DND-41 (cell line): ENCODE measurements around the gene SUN1.

Experiments
- ATAC-seq: fragments of 200-7000 bp; cut with Tn5 transposase; 3 replicates; pipeline ENCODE4 v1.9.1; 2021; ENCODE audit warnings: low read depth; ENCODE audit not compliant: insufficient read depth
- DNase-seq: peaks from one replicate; pipeline ENCODE4 v3.0.0-alpha.2; 2020
- H2AFZ ChIP-seq: 2 replicates; pipeline ENCODE4 v1.6.0; 2012; ENCODE audit warnings: low read depth, low read length
- H3K27ac ChIP-seq: 2 replicates; pipeline ENCODE4 v1.5.1; 2012; ENCODE audit warnings: low read length, inconsistent platforms
- H3K27me3 ChIP-seq: fragments of 200-600 bp; sonication (generic); 2 replicates; pipeline ENCODE4 v1.6.0; 2012; ENCODE audit warnings: low read length, mild to moderate bottlenecking, inconsistent platforms; ENCODE audit not compliant: insufficient read depth, poor library complexity
- H3K36me3 ChIP-seq: 2 replicates; pipeline ENCODE4 v1.5.1; 2012; ENCODE audit warnings: low read length, inconsistent platforms; ENCODE audit not compliant: insufficient read depth
- H3K4me1 ChIP-seq: 2 replicates; pipeline ENCODE4 v1.5.1; 2012; ENCODE audit warnings: mild to moderate bottlenecking, low read length; ENCODE audit not compliant: insufficient read depth
- H3K4me2 ChIP-seq: 2 replicates; pipeline ENCODE4 v1.6.0; 2012; ENCODE audit warnings: mild to moderate bottlenecking, moderate library complexity, low read length, inconsistent platforms; ENCODE audit not compliant: insufficient read depth
- H3K4me3 ChIP-seq, 2 experiments: fragments of 200-600 bp in 1 of 2; shearing (Covaris generic) in 1 of 2; 2 replicates each; pipeline ENCODE4 v1.5.1; 2012 to 2016; ENCODE audit warnings: inconsistent platforms in 2 of 2, low read length in 2 of 2, mild to moderate bottlenecking in 2 of 2, low read depth in 1 of 2, moderate library complexity in 1 of 2
- H3K79me2 ChIP-seq: 2 replicates; pipeline ENCODE4 v1.6.0; 2012; ENCODE audit warnings: low read length, inconsistent platforms; ENCODE audit not compliant: insufficient read depth
- H3K9ac ChIP-seq: 2 replicates; pipeline ENCODE4 v1.6.0; 2012; ENCODE audit warnings: low read depth, mild to moderate bottlenecking, inconsistent platforms, low read length, moderate library complexity
- H3K9me3 ChIP-seq: 2 replicates; pipeline ENCODE4 v1.5.1; 2012; ENCODE audit warnings: low read length, moderate library complexity, mild to moderate bottlenecking, inconsistent platforms; ENCODE audit not compliant: insufficient read depth, severe bottlenecking
- H4K20me1 ChIP-seq: 2 replicates; pipeline ENCODE4 v1.6.0; 2012; ENCODE audit warnings: low read length; ENCODE audit not compliant: insufficient read depth
- EZH2 ChIP-seq: IDR thresholded peaks from 3 replicates; pipeline ENCODE4 v1.6.1; 2012; ENCODE audit warnings: borderline replicate concordance, low read depth, mild to moderate bottlenecking, moderate library complexity, low read length, inconsistent platforms; ENCODE audit not compliant: severe bottlenecking
- TF ChIP-seq, protein P1 (sequence below): IDR thresholded peaks from 2 replicates; pipeline ENCODE4 v1.5.1; 2012; ENCODE audit warnings: borderline replicate concordance, low read length, moderate library complexity, mild to moderate bottlenecking; ENCODE audit not compliant: poor library complexity, severe bottlenecking; ENCODE audit errors: extremely low read depth

SUN1 gene

DNA sequence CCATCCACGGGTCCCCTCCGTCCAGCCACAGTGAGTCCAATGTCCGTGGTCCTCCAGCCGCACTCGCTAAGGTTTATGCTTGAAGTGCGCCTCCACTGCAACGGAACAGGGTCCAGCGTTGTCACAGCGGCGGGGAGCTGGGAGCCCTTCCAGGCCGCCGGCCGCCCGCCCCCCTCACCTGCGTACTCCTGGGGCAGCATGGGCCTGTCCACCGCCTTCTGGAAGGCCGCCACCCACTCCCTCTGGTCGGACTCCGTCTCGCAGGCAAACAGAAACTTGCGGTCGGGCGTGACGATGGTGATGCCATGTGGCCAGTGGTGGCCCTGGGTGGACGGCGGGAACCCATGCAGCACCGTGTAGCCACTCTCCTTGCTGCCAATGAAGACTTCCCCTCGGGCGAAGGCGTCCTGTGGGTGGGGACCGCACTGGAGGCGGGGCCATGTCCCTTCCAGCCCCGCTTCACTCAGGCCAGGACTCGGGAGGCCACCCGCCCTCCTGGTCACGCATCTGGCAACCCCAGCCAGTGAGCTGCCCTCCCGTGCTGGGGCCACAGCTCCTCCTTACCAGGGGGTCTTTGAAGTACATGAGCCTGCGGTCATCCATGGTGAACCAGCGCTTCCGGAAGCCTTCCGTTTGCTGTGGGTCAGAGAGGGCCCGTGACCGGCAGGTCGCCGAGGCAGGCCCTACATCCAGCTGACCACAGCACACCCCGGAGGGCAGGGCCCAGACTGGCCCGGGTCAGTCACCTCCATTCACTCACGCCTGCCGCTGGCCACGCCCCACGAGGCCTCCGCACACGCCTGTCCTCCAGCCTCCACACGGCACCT lies 66.8 kb downstream of the SUN1 start:
- DNase-seq (no peak), ATAC-seq (no peak)
- no peaks in the 10 kb centered on the region for H3K4me1 ChIP-seq
- no peaks in the 10 kb centered on the region for H3K27me3 ChIP-seq
- TF ChIP-seq, protein P1, sequence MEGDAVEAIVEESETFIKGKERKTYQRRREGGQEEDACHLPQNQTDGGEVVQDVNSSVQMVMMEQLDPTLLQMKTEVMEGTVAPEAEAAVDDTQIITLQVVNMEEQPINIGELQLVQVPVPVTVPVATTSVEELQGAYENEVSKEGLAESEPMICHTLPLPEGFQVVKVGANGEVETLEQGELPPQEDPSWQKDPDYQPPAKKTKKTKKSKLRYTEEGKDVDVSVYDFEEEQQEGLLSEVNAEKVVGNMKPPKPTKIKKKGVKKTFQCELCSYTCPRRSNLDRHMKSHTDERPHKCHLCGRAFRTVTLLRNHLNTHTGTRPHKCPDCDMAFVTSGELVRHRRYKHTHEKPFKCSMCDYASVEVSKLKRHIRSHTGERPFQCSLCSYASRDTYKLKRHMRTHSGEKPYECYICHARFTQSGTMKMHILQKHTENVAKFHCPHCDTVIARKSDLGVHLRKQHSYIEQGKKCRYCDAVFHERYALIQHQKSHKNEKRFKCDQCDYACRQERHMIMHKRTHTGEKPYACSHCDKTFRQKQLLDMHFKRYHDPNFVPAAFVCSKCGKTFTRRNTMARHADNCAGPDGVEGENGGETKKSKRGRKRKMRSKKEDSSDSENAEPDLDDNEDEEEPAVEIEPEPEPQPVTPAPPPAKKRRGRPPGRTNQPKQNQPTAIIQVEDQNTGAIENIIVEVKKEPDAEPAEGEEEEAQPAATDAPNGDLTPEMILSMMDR, result no peak
- no peak for TF ChIP-seq EZH2
- no peak overlapping the region for H2AFZ ChIP-seq
- no peaks in the 10 kb centered on the region for H3K79me2 ChIP-seq
- H3K27ac ChIP-seq, result no peak overlapping the region
- peaks cover 30% of the 10 kb centered on the region for H4K20me1 ChIP-seq
- no peak overlapping the region for H3K4me2 ChIP-seq
- peaks cover 40% of the 10 kb centered on the region for H3K36me3 ChIP-seq
- H3K9me3 ChIP-seq, result no peaks in the 10 kb centered on the region
- no peak overlapping the region for H3K4me3 ChIP-seq
- H3K9ac ChIP-seq, result no peak overlapping the region

DNA sequence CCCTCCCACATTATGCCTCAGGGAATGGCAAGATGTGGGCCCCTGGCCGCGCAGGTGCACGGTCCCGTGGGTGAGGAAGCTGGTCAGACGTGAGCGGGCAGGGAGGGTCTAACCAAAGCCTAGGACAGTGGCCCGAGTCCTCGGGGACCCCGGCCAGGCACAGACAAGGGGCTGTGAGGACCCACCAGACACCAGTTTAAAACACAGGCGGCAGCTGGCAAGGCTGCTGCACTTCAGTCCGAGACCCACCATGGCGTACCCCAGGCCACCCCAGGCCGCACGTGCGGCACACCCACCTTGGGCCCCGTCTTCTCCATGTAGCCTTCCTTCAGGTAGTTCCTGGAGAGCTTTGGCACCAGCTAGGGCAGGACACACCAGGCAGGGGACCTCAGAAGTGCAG lies 67.5 kb downstream of the SUN1 start:
- Histone ChIP-seq H3K4me3 (no peak overlapping the region), H3K36me3 (peaks cover 32% of the 10 kb centered on the region), H4K20me1 (peaks cover 22% of the 10 kb centered on the region), H3K9ac (no peak overlapping the region), H3K4me2 (no peak overlapping the region), H3K27me3 (no peaks in the 10 kb centered on the region), H2AFZ (no peak overlapping the region), H3K4me1 (no peaks in the 10 kb centered on the region), H3K79me2 (no peaks in the 10 kb centered on the region), H3K27ac (no peak overlapping the region), H3K9me3 (no peaks in the 10 kb centered on the region)
- no peak for ATAC-seq
- TF ChIP-seq, protein P1, result no peak
- TF ChIP-seq EZH2, result no peak
- DNase-seq, result no peak

DNA sequence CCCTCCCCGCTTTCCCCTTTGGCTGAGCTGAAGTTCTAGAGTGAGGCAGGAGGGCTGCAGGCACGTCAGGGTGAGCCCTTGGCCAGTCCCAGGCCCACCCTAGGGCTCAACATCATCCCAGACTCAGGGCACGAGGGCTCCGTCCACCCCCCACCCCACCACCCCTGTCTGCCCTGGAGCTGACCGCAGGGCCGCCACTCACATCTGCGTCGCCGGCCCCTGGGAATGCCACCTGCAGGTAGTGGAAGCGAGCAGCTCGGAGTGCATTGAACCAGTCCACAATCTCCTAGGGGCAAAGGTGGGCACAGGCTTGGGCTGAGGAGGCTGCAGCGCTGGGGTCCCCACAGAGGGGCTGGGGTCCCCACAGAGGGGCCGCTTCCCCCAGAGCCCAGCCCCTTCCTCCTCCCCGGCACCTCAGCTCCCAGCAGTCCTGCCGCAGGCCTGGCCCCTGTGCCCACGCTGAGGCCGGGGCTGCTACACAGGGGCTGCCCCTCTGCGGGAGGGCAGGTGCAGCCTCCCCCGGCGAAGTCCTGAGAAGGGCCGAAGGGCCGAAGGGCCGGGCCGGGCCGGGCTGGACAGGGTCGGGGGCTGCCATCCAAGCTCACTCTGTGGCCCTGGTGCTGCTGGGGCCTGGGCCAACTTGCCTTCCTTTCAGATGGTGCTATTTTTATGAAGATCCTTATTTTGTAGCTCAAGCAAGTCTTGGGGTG lies 68.2 kb downstream of the SUN1 start:
- Histone ChIP-seq H3K36me3 (peaks cover 25% of the 10 kb centered on the region), H3K27me3 (no peaks in the 10 kb centered on the region), H4K20me1 (peaks cover 15% of the 10 kb centered on the region), H3K9me3 (no peaks in the 10 kb centered on the region), H3K9ac (no peak overlapping the region), H3K4me2 (no peak overlapping the region), H3K79me2 (no peaks in the 10 kb centered on the region), H3K4me1 (no peaks in the 10 kb centered on the region), H2AFZ (no peak overlapping the region), H3K27ac (no peak overlapping the region), H3K4me3 (no peak overlapping the region)
- TF ChIP-seq, protein P1, result no peak
- TF ChIP-seq EZH2, result no peak
- DNase-seq (no peak), ATAC-seq (no peak)
